GM18498 (cell line): ENCODE data around the gene FAM13A.

Experiments
- ATAC-seq: cut with Tn5 transposase; IDR thresholded peaks from one replicate; pipeline ENCODE4 v1.9.1; 2021; ENCODE audit warnings: mild to moderate bottlenecking, moderate library complexity; ENCODE audit not compliant: unreplicated experiment

FAM13A gene

GRCh38 chr4:88693792-88694191 lies 363.2 kb downstream of the FAM13A start:
- no peak for ATAC-seq

- ATAC-seq = no peak
Measured at GRCh38 chr4:88690355-88690754, 366.6 kb downstream of the FAM13A start.

- ATAC-seq = no peak
Measured at GRCh38 chr4:88681209-88681608, 375.8 kb downstream of the FAM13A start.
